Measurements from ENCODE around the gene WDR54. TPM values are rescaled to one million over a fixed set of nuclear protein-coding genes. Genes with fewer than 3 reads are reported as not detected.

WDR54 gene
- total RNA-seq, 4 donors from 2014 or later, result 7.6 to 14.6 (median 11.9) TPM

DNA sequence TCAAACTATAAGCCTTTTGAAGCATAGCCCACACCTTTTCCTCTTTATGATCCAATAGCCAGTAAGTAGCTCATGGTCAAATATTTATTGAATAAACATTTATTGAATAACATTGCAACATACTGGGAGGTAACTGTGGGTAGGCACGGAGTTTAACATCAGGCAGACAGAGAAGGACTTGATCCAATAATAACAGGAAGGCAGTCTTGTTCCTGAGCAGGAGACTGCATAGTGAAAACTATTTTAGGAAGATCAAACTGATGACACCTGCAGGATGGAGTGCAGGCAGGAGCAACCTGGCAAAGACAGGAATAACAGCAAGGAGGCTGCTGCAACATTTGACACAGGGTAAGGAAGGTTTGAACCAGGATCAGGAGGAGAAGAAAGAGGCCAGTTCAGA is 38.3 kb upstream of the WDR54 start:
- Histone ChIP-seq H3K27me3 (no peaks in the 10 kb centered on the region), H3K36me3 (peaks cover 0 to 4% (median 0%) of the 10 kb centered on the region in 4 donors), H3K9me3 (no peaks in the 10 kb centered on the region), H3K4me3 (no peak overlapping the region), H3K4me1 (peaks cover 83 to 92% (median 90%) of the 10 kb centered on the region in 4 donors), H3K27ac (replicated peaks in 1 of 4) (peak overlapping the region; percentile 67 to 79 (median 73))
- TF ChIP-seq POLR2AphosphoS5 (IDR thresholded peaks at IDR 0.05), result peak; percentile 34 to 51
- TF ChIP-seq, protein P1, sequence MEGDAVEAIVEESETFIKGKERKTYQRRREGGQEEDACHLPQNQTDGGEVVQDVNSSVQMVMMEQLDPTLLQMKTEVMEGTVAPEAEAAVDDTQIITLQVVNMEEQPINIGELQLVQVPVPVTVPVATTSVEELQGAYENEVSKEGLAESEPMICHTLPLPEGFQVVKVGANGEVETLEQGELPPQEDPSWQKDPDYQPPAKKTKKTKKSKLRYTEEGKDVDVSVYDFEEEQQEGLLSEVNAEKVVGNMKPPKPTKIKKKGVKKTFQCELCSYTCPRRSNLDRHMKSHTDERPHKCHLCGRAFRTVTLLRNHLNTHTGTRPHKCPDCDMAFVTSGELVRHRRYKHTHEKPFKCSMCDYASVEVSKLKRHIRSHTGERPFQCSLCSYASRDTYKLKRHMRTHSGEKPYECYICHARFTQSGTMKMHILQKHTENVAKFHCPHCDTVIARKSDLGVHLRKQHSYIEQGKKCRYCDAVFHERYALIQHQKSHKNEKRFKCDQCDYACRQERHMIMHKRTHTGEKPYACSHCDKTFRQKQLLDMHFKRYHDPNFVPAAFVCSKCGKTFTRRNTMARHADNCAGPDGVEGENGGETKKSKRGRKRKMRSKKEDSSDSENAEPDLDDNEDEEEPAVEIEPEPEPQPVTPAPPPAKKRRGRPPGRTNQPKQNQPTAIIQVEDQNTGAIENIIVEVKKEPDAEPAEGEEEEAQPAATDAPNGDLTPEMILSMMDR (IDR thresholded peaks at IDR 0.05), result no peak
- intact Hi-C loops (cut with DNase I), result no loop called here
- 8% methylated on average over 1 of the region's 1 CpG for WGBS
- no peak for DNase-seq (ENCODE audit: extremely low spot score)

DNA sequence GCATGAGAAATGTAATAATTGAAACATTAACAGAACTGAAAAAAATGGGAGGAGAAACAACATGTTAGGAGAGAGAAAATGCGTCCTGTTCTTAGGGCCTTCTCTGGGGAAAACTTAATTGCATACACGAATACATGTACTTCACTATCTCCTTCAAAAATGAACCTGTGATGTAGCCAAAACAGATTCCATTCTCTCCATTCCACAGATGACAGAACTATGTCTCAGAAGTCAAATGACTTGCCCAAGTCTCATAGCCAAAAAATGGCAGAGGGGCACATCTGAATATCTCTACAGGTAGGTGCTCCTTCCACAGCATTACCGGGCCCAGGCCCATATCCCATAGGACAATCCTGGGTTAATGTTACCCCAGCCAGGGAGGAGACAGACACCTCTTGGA is 37.5 kb upstream of the WDR54 start:
- peaks cover 85 to 96% (median 91%) of the 10 kb centered on the region in 4 donors for H3K4me1 ChIP-seq
- H3K9me3 ChIP-seq, result no peaks in the 10 kb centered on the region
- H3K27me3 ChIP-seq, result no peaks in the 10 kb centered on the region
- H3K27ac ChIP-seq (replicated peaks in 1 of 4), result peak overlapping the region; percentile 67 to 79 (median 73)
- no peak for DNase-seq (ENCODE audit: extremely low spot score)
- TF ChIP-seq POLR2AphosphoS5 (IDR thresholded peaks at IDR 0.05), result peak in 1 of 2 donors; percentile 10
- TF ChIP-seq, protein P1 (IDR thresholded peaks at IDR 0.05), result no peak
- WGBS, result 51% methylated on average over 3 of the region's 3 CpGs
- intact Hi-C loops (cut with DNase I), result no loop called here
- peaks cover 0 to 4% (median 0%) of the 10 kb centered on the region in 4 donors for H3K36me3 ChIP-seq
- no peak overlapping the region for H3K4me3 ChIP-seq

DNA sequence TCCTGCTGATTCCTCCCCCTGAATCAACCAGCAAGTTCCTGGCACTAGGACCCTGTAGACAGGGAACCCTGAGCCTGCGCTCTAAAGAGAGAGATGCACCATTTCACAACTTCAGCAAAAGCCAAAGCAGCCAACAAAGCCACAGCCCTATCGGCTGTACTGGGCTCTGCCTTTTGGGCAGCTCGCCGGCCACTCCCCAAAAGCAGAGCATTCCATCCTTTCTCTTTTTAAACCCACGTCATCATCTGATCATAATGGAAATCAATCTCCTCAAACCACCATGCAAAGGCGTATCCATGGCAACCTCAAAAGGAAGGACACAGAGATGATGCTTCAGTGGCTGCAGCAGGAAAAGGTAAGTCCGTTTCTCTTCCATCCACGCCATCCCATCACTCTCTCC is 36.1 kb upstream of the WDR54 start:
- no peak for DNase-seq (ENCODE audit: extremely low spot score)
- peaks cover 85 to 96% (median 91%) of the 10 kb centered on the region in 4 donors for H3K4me1 ChIP-seq
- peak overlapping the region in 2 of 4 donors; percentile 76 to 79 for H3K27ac ChIP-seq (replicated peaks in 1 of 4)
- WGBS, result 82% methylated on average over 7 of the region's 8 CpGs
- H3K27me3 ChIP-seq, result no peaks in the 10 kb centered on the region
- intact Hi-C loops (cut with DNase I), result no loop called here
- TF ChIP-seq POLR2A (IDR thresholded peaks at IDR 0.05; ENCODE audit: low read depth), result no peak
- no peak for TF ChIP-seq EP300 (IDR thresholded peaks at IDR 0.05)
- no peak for TF ChIP-seq POLR2AphosphoS5 (IDR thresholded peaks at IDR 0.05)
- H3K9me3 ChIP-seq, result no peaks in the 10 kb centered on the region
- H3K4me3 ChIP-seq, result no peak overlapping the region
- peaks cover 0 to 4% (median 0%) of the 10 kb centered on the region in 4 donors for H3K36me3 ChIP-seq

DNA sequence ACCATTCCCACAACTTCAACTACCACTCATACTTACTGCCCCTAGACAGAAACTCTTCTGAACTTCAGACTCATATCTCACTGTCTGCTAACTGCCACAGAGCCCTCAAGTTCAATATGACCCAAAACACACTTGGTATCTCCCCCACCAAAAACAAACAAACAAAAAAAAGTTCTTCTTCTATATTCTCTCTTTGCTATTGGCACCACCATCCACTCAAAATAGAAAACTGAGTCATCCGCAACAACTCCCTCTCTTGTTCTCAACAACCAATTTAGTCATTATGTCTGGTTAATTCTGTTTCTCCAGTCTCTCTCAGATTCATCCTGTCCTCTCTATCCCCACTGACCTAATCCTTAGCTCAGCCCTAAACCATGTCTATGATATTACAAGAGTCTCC is 34.2 kb upstream of the WDR54 start:
- peaks cover 0 to 4% (median 0%) of the 10 kb centered on the region in 4 donors for H3K36me3 ChIP-seq
- H3K4me1 ChIP-seq, result peaks cover 75 to 87% (median 82%) of the 10 kb centered on the region in 4 donors
- WGBS, result 70% methylated on average over 1 of the region's 1 CpG
- intact Hi-C loops (cut with DNase I), result no loop called here
- TF ChIP-seq POLR2AphosphoS5 (IDR thresholded peaks at IDR 0.05), result no peak
- TF ChIP-seq, protein P1 (IDR thresholded peaks at IDR 0.05), result no peak
- no peak for TF ChIP-seq EP300 (IDR thresholded peaks at IDR 0.05)
- no peak for TF ChIP-seq POLR2A (IDR thresholded peaks at IDR 0.05; ENCODE audit: low read depth)
- no peaks in the 10 kb centered on the region for H3K27me3 ChIP-seq
- no peaks in the 10 kb centered on the region for H3K9me3 ChIP-seq
- H3K4me3 ChIP-seq, result no peak overlapping the region
- H3K27ac ChIP-seq (replicated peaks in 1 of 4), result peak overlapping the region in 2 of 4 donors; percentile 21 to 22
- DNase-seq (ENCODE audit: extremely low spot score), result no peak

DNA sequence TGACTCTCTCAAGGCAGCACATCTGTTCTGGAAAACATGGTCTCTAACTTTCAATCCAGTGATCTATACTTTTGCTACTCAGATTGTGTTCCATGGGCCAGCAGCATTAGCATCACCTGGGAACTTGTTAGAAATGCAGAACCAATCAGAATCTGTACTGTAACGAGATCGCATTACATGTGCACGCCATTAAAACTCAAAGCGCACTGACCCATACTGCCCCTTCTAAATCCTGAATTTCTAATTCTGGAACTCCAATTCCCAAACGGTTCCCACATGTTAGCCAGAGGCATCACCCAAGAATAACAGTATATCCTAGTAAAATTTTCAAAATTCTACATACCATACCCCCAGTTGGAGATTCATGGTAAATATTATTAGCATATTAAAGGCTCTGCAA is 30.9 kb upstream of the WDR54 start:
- peak overlapping the region in 1 of 4 donors; percentile 88 for H3K27ac ChIP-seq (replicated peaks in 1 of 4)
- H3K4me3 ChIP-seq, result peak overlapping the region; percentile 70 to 94 (median 84)
- no peaks in the 10 kb centered on the region for H3K9me3 ChIP-seq
- WGBS, result 64% methylated on average over 5 of the region's 5 CpGs
- intact Hi-C loops (cut with DNase I), result loop anchor here (10.0 kb wide), 2 partner anchors 56 to 136 kb away; no protein-coding TSS in a partner anchor
- H3K36me3 ChIP-seq, result no peaks in the 10 kb centered on the region
- DNase-seq (ENCODE audit: extremely low spot score), result no peak
- peaks cover 47 to 57% (median 53%) of the 10 kb centered on the region in 4 donors for H3K4me1 ChIP-seq
- TF ChIP-seq POLR2AphosphoS5 (IDR thresholded peaks at IDR 0.05), result no peak
- TF ChIP-seq EP300 (IDR thresholded peaks at IDR 0.05), result no peak
- TF ChIP-seq POLR2A (IDR thresholded peaks at IDR 0.05; ENCODE audit: low read depth), result no peak
- no peaks in the 10 kb centered on the region for H3K27me3 ChIP-seq

DNA sequence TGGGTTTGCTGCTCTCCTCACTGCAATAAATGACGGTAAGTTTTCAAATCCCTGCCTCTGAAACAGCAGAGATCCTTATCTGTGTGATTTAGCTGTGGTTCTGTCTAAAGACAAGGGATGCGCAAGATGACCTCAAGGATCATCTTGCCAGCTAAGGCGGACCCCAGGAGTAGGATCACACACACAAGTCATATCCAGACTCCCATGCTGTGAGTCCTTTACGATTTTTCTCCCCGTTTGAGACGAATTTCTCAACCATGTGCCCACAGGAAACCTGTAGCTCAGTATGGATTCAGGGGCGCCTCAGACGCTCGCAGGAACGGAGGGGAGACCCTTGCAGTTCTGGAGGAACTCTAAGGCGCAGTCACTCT is 30.3 kb upstream of the WDR54 start:
- H3K4me1 ChIP-seq, result peaks cover 43 to 53% (median 51%) of the 10 kb centered on the region in 4 donors
- 5% methylated on average over 4 of the region's 11 CpGs for WGBS
- no peaks in the 10 kb centered on the region for H3K9me3 ChIP-seq
- peak overlapping the region; percentile 88 to 93 (median 91) for H3K27ac ChIP-seq (replicated peaks in 1 of 4)
- H3K4me3 ChIP-seq, result peak overlapping the region; percentile 70 to 94 (median 84)
- H3K36me3 ChIP-seq, result no peaks in the 10 kb centered on the region
- DNase-seq (ENCODE audit: extremely low spot score), result no peak
- TF ChIP-seq, protein P1 (IDR thresholded peaks at IDR 0.05), result no peak
- TF ChIP-seq POLR2AphosphoS5 (IDR thresholded peaks at IDR 0.05) (no peak), POLR2A (IDR thresholded peaks at IDR 0.05; ENCODE audit: low read depth) (no peak), EP300 (IDR thresholded peaks at IDR 0.05) (no peak)
- intact Hi-C loops (cut with DNase I), result loop anchor here (10.0 kb wide), 2 partner anchors 56 to 136 kb away; no protein-coding TSS in a partner anchor
- no peaks in the 10 kb centered on the region for H3K27me3 ChIP-seq

All from esophagus muscularis mucosa (tissue), 4 donors.